HEK293 (cell line): ENCODE data around the gene MUC21.

Experiments used
- EGR2 ChIP-seq: fragments of 450-650 bp; formaldehyde crosslinking; IDR thresholded peaks from 2 replicates; pipeline ENCODE4 v1.5.1; 2016; ENCODE audit warnings: low read depth, missing biosample characterization, missing genetic modification characterization
- GLIS1 ChIP-seq: fragments of 450-650 bp; formaldehyde crosslinking; IDR thresholded peaks from 2 replicates; pipeline ENCODE4 v1.5.1; 2016; ENCODE audit warnings: missing biosample characterization, missing genetic modification characterization
- KLF17 ChIP-seq: fragments of 450-650 bp; formaldehyde crosslinking; IDR thresholded peaks from 2 replicates; pipeline ENCODE4 v1.5.1; 2016; ENCODE audit warnings: missing biosample characterization, missing genetic modification characterization
- KLF9 ChIP-seq: fragments of 450-650 bp; formaldehyde crosslinking; IDR thresholded peaks from 2 replicates; pipeline ENCODE4 v1.5.1; 2016; ENCODE audit warnings: missing biosample characterization, missing genetic modification characterization, low read depth
- OVOL3 ChIP-seq: fragments of 450-650 bp; formaldehyde crosslinking; IDR thresholded peaks from 2 replicates; pipeline ENCODE4 v1.5.1; 2016; ENCODE audit warnings: missing biosample characterization, missing genetic modification characterization
- SETDB1 ChIP-seq: IDR thresholded peaks from one replicate; pipeline ENCODE4 v1.6.1; 2017; ENCODE audit warnings: mild to moderate bottlenecking, low read length, moderate library complexity, mixed read lengths; ENCODE audit not compliant: insufficient read length
- WT1 ChIP-seq: fragments of 450-650 bp; formaldehyde crosslinking; IDR thresholded peaks from 2 replicates; pipeline ENCODE4 v1.5.1; 2016; ENCODE audit warnings: missing biosample characterization, missing genetic modification characterization
- ZBTB11 ChIP-seq: fragments of 450-650 bp; formaldehyde crosslinking; conservative IDR thresholded peaks from 2 replicates; pipeline ENCODE4 v1.5.1; 2016; ENCODE audit warnings: low read depth, missing biosample characterization, missing genetic modification characterization
- ZBTB20 ChIP-seq: fragments of 450-650 bp; formaldehyde crosslinking; IDR thresholded peaks from 2 replicates; pipeline ENCODE4 v1.5.1; 2016; ENCODE audit warnings: missing biosample characterization, missing genetic modification characterization
- ZBTB21 ChIP-seq: fragments of 450-650 bp; formaldehyde crosslinking; IDR thresholded peaks from 2 replicates; pipeline ENCODE4 v1.5.1; 2017; ENCODE audit warnings: missing biosample characterization, missing genetic modification characterization
- ZBTB26 ChIP-seq: fragments of 450-650 bp; formaldehyde crosslinking; optimal IDR thresholded peaks from 2 replicates; pipeline ENCODE3; 2016; ENCODE audit warnings: missing biosample characterization, mild to moderate bottlenecking, missing genetic modification characterization
- ZNF132 ChIP-seq: fragments of 450-650 bp; formaldehyde crosslinking; IDR thresholded peaks from 2 replicates; pipeline ENCODE4 v1.5.1; 2017; ENCODE audit warnings: missing biosample characterization, missing genetic modification characterization, borderline replicate concordance
- ZNF138 ChIP-seq: fragments of 450-650 bp; formaldehyde crosslinking; IDR thresholded peaks from 2 replicates; pipeline ENCODE4 v1.5.1; 2016; ENCODE audit warnings: missing biosample characterization, missing genetic modification characterization, borderline replicate concordance
- ZNF18 ChIP-seq: fragments of 450-650 bp; formaldehyde crosslinking; IDR thresholded peaks from 2 replicates; pipeline ENCODE4 v1.5.1; 2016; ENCODE audit warnings: missing biosample characterization, missing genetic modification characterization
- ZNF23 ChIP-seq: fragments of 450-650 bp; formaldehyde crosslinking; IDR thresholded peaks from 2 replicates; pipeline ENCODE4 v1.5.1; 2016; ENCODE audit warnings: missing biosample characterization, missing genetic modification characterization, borderline replicate concordance
- ZNF335 ChIP-seq: fragments of 450-650 bp; formaldehyde crosslinking; conservative IDR thresholded peaks from 2 replicates; pipeline ENCODE4 v1.5.1; 2016; ENCODE audit warnings: missing biosample characterization, missing genetic modification characterization
- ZNF354C ChIP-seq: fragments of 450-650 bp; formaldehyde crosslinking; IDR thresholded peaks from 2 replicates; pipeline ENCODE4 v1.5.1; 2016; ENCODE audit warnings: missing biosample characterization, missing genetic modification characterization, low read depth, borderline replicate concordance
- ZNF362 ChIP-seq: fragments of 450-650 bp; formaldehyde crosslinking; IDR thresholded peaks from 2 replicates; pipeline ENCODE4 v1.5.1; 2016; ENCODE audit warnings: missing biosample characterization, missing genetic modification characterization
- ZNF423 ChIP-seq: fragments of 450-650 bp; formaldehyde crosslinking; IDR thresholded peaks from 2 replicates; pipeline ENCODE4 v1.5.1; 2016; ENCODE audit warnings: missing biosample characterization, missing genetic modification characterization
- ZNF426 ChIP-seq: fragments of 450-650 bp; formaldehyde crosslinking; IDR thresholded peaks from 2 replicates; pipeline ENCODE4 v1.5.1; 2017; ENCODE audit warnings: missing biosample characterization, missing genetic modification characterization, mild to moderate bottlenecking, inconsistent platforms, moderate library complexity
- ZNF513 ChIP-seq: fragments of 450-650 bp; IDR thresholded peaks from 2 replicates; pipeline ENCODE4 v1.5.1; 2018; ENCODE audit warnings: missing biosample characterization, missing genetic modification characterization
- ZNF529 ChIP-seq: fragments of 450-650 bp; formaldehyde crosslinking; IDR thresholded peaks from 2 replicates; pipeline ENCODE4 v1.5.1; 2017; ENCODE audit warnings: missing genetic modification characterization, missing biosample characterization; ENCODE audit not compliant: insufficient replicate concordance
- ZNF560 ChIP-seq: fragments of 450-650 bp; formaldehyde crosslinking; IDR thresholded peaks from 2 replicates; pipeline ENCODE4 v1.5.1; 2017; ENCODE audit warnings: missing biosample characterization, missing genetic modification characterization, borderline replicate concordance
- ZNF580 ChIP-seq: fragments of 450-650 bp; formaldehyde crosslinking; IDR thresholded peaks from 2 replicates; pipeline ENCODE4 v1.5.1; 2016; ENCODE audit warnings: missing biosample characterization, missing genetic modification characterization
- ZNF664 ChIP-seq: fragments of 450-650 bp; formaldehyde crosslinking; IDR thresholded peaks from 2 replicates; pipeline ENCODE4 v1.5.1; 2016; ENCODE audit warnings: missing biosample characterization, missing genetic modification characterization
- ZNF792 ChIP-seq: fragments of 450-650 bp; formaldehyde crosslinking; IDR thresholded peaks from 2 replicates; pipeline ENCODE4 v1.5.1; 2016; ENCODE audit warnings: missing biosample characterization, missing genetic modification characterization
- ZNF837 ChIP-seq: fragments of 450-650 bp; formaldehyde crosslinking; IDR thresholded peaks from 2 replicates; pipeline ENCODE4 v1.5.1; 2016; ENCODE audit warnings: missing biosample characterization, missing genetic modification characterization
- ZSCAN5A ChIP-seq: fragments of 450-650 bp; formaldehyde crosslinking; IDR thresholded peaks from 2 replicates; pipeline ENCODE4 v1.5.1; 2016; ENCODE audit warnings: missing biosample characterization, missing genetic modification characterization

Gene MUC21

GRCh38 chr6:30942338-30943060, 41.0 kb upstream of the MUC21 start (continued):
- TF ChIP-seq ZNF560 (tag by site-specific recombination): no peak
- no peak for TF ChIP-seq ZNF138 (tag by site-specific recombination)
- TF ChIP-seq ZNF335 (tag by site-specific recombination): no peak
- no peak for TF ChIP-seq ZBTB26 (tag by site-specific recombination)
- TF ChIP-seq ZBTB21 (tag by site-specific recombination): no peak
- TF ChIP-seq ZNF423: no peak
- TF ChIP-seq ZNF426 (tag by site-specific recombination): no peak
- no peak for TF ChIP-seq ZNF354C (tag by site-specific recombination)
- no peak for TF ChIP-seq ZNF18 (tag by site-specific recombination)
- TF ChIP-seq ZNF837 (tag by site-specific recombination): no peak
- peak; percentile 98 for TF ChIP-seq KLF9 (tag by site-specific recombination)
- TF ChIP-seq ZNF362 (tag by site-specific recombination): no peak
- no peak for TF ChIP-seq ZNF23 (tag by site-specific recombination)
- TF ChIP-seq EGR2 (tag by site-specific recombination): peak; percentile 41; the same call in 1 of the 2 replicates
- TF ChIP-seq ZNF132 (tag by site-specific recombination): no peak
- no peak for TF ChIP-seq ZNF580 (tag by site-specific recombination)
- TF ChIP-seq ZNF792 (tag by site-specific recombination): no peak
- TF ChIP-seq KLF17 (tag by site-specific recombination): no peak; the same call in none of the 2 replicates
- no peak for TF ChIP-seq SETDB1
- TF ChIP-seq ZNF513 (tag by site-specific recombination): no peak
- TF ChIP-seq ZBTB20 (tag by site-specific recombination): peak; percentile 67; the same call in 1 of the 2 replicates
- no peak for TF ChIP-seq ZSCAN5A
- peak; percentile 70 for TF ChIP-seq WT1 (tag by site-specific recombination)
- TF ChIP-seq OVOL3: no peak
- no peak for TF ChIP-seq ZNF664
- no peak for TF ChIP-seq ZNF529 (tag by site-specific recombination)
- TF ChIP-seq GLIS1 (tag by site-specific recombination): 0 out of 2 replicates have a peak, but pooled peaks have one; percentile 19
- TF ChIP-seq ZBTB11 (tag by site-specific recombination): no peak
